OCI-M2 (cell line): ENCODE data around the gene SRI.
"Not testable (repeated sequence)": the region's sequence is repeated elsewhere in the genome, so short reads cannot be mapped to it uniquely, and the experiment has no call there.

Source experiments
- DNase-seq: peaks from one replicate; lab custom pipeline; 2025; ENCODE audit not compliant: unreplicated experiment; lab: John Stamatoyannopoulos, UW

The SRI gene

GRCh38 chr7:88219781-88220747 lies at the start of gene SRI:
SRI (minus strand) TSS chr7:88220038; CDS start chr7:88220026, 12 bp downstream.
- no peak for DNase-seq

DNA sequence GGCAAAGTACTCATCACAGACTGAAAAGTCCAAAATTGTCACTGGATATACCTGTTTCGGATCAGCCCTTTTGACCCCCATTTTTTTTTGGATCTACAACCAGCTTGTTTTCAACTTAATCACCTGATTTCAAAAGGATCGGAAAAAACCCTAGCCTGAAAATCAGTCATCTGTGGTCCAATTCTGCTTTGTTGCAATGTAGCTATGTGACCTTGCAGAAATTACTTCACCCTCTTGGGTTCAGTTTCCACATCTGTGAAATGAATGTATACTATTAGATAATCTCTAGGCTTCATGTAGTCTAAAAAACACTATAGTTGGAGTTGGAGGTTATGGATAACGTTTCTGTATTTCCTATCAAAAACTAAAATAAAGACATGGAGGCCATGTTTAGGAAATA lies 49.7 kb upstream of the SRI start:
- no peak for DNase-seq

DNA sequence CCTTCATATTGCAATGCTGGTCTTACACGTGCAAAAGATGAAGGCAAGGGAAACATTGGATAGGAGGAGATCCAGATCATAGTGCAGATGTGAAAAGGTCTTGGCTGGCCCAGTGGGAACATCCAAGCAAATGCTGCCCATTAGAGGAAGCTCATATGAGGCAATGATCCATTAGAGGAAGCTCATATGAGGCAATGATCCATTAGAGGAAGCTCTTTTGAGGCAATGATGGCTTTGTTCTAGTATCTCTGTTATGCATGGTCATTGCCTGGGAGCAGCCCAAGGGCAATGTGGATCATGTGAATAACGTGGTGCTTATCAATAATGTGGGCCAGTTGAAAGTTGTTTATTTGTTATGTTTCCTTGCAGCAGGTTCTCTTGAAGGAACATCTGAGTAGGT lies 49.0 kb upstream of the SRI start:
- no peak for DNase-seq

- DNase-seq = no peak
These were observed 48.2 kb upstream of the SRI start for GRCh38 chr7:88268051-88268450.

- no peak for DNase-seq
These were observed 47.6 kb upstream of the SRI start for GRCh38 chr7:88267421-88267820.

DNA sequence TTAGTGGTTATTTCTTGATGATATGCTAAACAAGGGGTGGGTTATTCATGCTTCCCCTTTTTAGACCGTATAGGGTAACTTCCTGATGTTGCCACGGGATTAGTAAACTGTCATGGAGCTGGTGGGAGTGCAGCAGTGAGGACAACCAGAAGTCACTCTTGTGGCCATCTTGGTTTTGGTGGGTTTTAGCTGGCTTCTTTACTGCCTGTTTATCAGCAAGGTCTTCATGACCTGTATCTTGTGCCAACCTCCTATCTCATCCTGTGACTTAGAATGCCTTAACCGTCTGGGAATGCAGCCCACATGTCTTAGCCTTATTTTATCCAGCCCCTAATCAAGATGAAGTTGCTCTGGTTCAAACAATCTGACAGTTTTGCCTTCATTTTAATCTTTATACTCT lies 45.1 kb upstream of the SRI start:
- not testable (repeated sequence) for DNase-seq

- no peak for DNase-seq
These were observed 42.7 kb upstream of the SRI start for GRCh38 chr7:88262562-88262961.

DNA sequence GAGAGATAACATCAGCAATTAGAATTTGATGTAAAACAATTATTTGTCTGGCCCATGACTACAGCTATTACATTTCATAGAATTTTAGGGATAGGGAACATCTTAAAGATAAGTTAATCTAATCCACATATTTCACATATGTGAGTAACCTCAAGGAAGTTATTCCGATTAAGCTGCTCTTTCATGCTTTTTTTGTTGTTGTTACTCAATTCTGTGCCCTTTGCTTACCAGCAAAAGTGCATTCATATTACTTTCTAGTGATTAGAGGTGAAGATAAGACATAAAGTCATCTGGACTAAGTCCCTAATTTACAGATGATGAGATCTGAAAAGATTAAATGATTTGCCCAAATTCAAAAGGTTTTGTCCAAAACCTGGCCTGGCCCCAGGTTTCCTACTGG lies 40.9 kb upstream of the SRI start:
- no peak for DNase-seq

DNA sequence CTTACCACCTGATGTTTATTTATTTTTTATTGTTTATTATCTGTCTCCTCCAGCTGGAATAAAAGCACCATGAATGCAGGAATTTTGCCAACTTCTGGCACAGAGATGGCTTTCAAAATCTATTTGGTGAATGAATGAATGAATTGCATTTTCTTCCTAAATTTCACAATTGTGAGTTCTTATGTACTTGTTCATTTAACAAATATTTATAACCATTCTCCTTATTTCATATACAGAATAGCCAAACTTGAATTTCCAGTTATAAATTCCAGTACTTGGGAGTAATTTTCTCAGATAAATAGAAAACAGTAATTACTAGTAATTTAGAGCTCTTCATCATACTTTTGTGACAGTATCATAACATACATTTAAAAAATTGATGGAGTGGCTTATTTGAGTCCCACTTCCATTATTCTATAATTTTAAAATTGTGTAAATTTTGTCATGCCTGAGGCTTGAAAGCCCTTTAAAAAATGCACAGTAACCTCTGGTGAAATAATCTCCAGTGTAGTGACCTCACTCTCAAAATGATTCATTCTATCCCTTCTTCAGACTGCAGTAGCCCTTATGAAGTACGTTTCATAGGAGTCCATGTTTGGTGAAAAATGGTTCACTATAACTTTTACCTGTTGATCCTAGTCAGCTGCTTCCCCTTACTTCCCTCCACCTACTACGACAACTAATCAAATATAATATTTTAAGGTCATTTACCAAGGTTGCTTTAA lies 40.0 kb upstream of the SRI start:
- DNase-seq = no peak

GRCh38 chr7:88258296-88258695 lies 38.5 kb upstream of the SRI start:
- DNase-seq = not testable (repeated sequence)

DNA sequence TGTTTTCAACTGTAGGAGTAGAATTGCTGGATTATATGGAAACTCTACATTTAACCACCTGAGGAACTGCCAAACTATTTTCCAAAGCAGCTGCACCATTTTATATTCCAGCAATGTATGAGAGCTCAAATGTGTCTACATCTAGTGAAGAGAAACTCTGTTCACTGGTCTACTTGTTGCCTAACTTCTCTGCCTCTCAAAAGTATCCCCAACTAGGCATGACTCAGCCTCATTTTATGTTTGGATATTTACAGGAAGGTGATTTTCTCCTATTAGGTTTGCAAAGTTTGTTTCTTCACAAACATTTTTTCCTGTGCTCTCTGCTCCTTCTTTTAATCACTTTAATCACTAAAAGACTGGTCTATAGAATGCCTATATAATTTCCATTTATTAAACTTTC lies 37.1 kb upstream of the SRI start:
- DNase-seq = no peak

DNA sequence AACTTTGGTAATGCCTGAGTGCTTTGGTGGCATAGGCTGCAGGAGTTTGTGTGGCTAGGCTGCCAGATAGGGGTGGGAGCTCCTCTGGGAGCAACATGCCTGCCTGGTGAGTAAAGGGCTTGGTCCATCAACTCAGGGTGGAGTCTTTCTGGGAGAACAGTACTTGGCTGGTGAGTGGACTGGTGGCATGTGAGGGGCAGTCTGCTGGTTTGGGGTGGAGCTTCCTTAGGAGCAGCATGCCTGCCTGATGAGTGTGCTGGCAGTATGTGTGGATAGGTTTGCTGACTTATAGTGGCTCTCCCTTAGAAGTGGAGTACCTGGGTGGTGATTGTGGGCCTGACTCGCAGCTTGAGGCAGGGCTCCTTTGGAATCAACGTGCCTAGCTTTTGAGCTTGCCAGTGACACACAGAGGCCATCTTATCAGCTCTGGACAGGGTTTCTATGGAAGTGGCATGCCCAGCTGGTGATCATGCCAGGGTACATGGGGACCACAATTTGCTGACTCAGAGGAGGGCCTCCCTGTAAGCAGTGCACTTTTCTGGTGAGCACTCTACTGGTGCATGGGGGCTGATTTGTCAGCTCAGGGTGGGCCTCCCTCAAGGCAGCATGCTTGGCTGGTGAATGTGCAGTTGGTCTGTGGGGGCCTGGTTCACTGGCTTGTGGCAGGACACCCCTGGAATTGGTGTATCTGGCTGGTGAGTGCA lies 35.0 kb upstream of the SRI start:
- no peak for DNase-seq

GRCh38 chr7:88253640-88254039 lies 33.8 kb upstream of the SRI start:
- no peak for DNase-seq

GRCh38 chr7:88244258-88244657 lies 24.4 kb upstream of the SRI start:
- DNase-seq = no peak

GRCh38 chr7:88243345-88243909 lies 23.6 kb upstream of the SRI start:
- DNase-seq = peak; percentile 40

GRCh38 chr7:88239852-88240251 lies 20.0 kb upstream of the SRI start:
- DNase-seq = no peak

GRCh38 chr7:88233828-88234227 lies 14.0 kb upstream of the SRI start:
- no peak for DNase-seq

GRCh38 chr7:88230646-88231045 lies 10.8 kb upstream of the SRI start:
- no peak for DNase-seq

DNA sequence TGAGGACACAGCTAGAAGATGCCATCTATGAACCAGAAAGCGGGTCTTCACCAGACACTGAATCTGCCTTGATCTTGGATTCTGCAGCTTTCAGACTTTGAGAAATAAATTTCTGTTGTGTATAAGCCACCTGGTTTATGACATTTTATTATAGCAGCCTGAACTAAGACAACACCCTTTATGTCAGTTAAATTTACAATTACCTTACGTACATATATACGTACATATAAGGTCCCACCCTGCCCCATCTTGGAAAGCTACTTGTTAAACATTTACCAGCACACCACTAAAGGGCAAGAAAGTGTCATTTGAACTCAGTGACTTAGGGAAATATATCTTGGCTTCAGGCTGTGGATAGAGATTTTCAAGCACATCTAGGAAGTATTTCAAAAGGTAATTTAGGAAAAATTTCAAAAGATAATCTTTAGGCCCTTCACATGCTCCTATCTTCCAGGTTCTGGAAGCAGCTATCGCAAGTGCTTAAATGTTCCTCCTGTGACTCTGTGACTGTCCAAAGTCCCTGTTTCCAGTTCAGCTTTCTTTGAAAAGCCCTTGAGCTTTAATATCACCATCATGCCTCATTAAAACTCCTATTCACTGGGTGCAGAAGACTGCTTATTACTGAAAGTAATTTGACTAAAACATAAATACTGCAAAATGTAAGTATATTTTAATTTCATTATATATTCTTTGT lies 9.6 kb upstream of the SRI start:
- no peak for DNase-seq

DNA sequence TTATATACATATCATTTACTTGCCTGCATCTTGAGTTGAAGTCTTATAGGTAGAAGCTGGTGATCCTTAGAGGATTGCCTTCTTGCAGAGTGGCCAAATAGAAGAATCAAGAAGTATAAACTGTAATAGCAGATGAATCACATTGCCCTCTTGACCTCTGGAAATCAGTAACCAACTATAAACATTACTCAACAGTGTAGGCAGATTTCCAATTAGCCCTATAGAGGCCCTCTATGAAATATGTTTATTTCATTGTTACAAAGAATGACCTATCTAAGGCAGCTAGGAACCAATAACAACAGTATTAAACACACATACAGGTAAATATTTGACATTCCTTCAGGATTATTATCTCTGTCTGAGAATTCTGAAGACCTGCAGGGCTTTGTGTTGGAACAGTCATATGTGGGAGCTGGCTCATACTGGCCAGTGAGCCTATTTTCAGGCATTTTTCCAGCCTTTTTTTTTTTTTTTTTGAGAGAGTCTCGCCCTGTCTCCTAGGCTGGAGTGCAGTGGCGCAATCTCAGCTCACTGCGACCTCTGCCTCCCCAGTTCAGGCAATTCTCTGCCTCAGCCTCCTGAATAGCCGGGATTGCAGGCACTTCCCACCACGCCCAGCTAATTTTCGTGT lies 7.2 kb upstream of the SRI start:
- DNase-seq = no peak
